ENCODE results near the gene TTC36.

- TF ChIP-seq TCF3 (IDR thresholded peaks at IDR 0.05; ENCODE audit: borderline replicate concordance, insufficient read depth, low read depth, low read length): no peak
- TF ChIP-seq EZH2 (IDR thresholded peaks at IDR 0.05; ENCODE audit: borderline replicate concordance, control insufficient read depth, low read depth, low read length): no peak
- TF ChIP-seq RELA (IDR thresholded peaks at IDR 0.05; ENCODE audit: borderline replicate concordance, partially characterized antibody): no peak
Measured at GRCh38 chr11:118565051-118565450, 37.8 kb downstream of the TTC36 start.

Data from GM12878 (cell line).